Activated CD4-positive, CD25-positive, alpha-beta regulatory T cell treated with anti-CD3 and anti-CD28 coated beads, Interleukin-2, amount 50 U/mL, for 24 hours (primary cell): ENCODE data around the gene ARNT2.
"Not testable (repeated sequence)": the region's sequence is repeated elsewhere in the genome, so short reads cannot be mapped to it uniquely, and the experiment has no call there.

Source experiments
- ATAC-seq, 2 donors: fragments of 150-1000 bp; cut with Tn5 transposase; one replicate each; pipeline ENCODE4 v1.10.0; 2021; ENCODE audit warnings: mild to moderate bottlenecking in 1 of 2, moderate library complexity in 1 of 2

ARNT2 gene

DNA sequence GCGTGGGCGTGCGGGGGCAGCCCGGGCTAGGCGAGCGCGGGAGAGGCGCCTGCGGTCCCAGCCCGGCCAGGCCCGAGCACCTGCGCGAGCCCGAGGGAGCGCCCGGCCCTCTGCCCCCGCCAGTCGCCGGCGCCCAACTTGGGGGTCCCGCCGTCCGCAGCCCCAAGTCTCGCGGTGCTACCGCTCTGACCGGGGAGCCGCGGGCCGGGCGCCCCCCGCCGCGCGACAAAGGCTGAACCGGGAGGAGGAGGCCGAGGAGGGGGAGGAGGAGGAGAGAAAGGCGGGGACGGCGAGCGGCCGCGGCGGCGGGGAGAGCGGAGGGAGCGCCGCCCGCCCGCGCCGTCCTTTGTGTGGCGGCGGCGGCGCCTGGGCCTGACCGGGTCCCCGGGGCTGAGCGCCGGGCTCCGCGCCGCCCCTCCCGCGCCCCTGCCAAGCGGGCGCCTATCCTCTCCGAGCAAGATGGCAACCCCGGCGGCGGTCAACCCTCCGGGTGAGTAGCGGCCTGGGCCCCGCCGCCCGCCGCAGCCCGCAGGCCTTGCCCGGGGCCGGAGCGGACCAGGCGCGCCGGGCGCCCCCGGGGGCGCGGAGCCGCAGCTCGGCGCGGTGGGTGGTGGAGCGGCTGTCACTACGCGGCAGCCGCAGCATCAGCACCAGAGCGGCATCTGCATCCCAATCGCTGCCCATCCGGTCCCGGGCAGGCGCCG is at the start of gene ARNT2:
TSS of gene ARNT2 (plus strand) at position 326 of the 704 bp plus-strand sequence. CDS start at position 460, 134 bp downstream.
- no peak for ATAC-seq

DNA sequence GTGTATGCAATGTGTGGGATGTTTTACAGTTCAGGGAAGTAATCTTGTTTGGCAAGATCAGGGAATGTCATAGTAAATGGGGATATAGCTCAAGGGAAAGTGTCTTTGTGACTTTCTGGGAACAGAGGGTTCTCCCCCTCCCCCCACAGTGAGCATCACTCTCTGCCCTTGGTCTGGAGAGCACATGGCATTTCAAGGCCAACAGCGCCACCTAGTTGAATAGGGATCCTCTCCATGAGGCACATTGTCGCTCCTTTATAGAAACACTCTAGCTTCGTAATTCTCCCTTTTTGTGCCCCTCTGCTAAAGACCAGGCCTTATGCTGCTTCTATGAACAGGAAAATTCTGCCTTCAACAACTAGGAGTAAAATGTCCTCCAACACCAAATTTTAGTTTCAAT is 37.1 kb upstream of the ARNT2 start:
- no peak for ATAC-seq

DNA sequence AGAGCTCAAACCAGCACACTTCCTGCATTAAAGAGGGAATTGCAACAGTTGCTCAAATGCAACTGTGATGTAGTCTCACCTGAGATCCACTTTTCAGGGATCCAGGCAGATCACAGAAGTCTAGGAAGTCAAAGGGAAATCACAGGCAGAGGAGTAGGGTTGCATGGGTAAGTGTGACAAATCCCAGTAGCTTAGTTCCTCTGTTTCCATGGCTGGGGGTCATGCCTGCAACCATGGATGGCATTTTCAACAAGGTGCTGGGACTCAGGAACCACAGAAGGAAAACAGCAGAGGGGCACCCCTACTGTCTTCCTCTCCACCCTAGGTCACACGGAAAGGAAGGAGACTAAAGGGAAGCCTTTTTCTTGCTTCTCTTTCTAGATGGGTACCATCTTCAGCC is 36.5 kb upstream of the ARNT2 start:
- ATAC-seq = no peak

DNA sequence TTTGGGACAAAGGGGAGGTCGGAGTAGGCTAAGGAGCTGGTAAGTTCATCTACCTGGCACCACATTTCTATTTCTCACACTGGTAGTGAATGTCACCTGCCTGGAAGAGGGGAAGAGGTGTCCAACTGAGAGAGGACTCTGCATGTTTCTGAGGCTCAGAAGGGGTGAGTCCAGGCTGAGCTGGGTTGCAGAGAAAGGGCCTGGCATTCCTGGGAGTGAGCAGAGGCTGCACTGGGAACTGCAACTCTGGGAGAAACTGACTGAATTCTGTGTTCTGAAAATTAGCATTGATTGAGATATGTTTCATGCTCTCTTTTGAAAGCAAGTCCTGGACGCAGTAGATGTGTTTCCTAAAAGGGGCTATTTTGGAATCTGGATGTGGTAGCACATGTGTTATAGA is 32.3 kb upstream of the ARNT2 start:
- no peak for ATAC-seq

DNA sequence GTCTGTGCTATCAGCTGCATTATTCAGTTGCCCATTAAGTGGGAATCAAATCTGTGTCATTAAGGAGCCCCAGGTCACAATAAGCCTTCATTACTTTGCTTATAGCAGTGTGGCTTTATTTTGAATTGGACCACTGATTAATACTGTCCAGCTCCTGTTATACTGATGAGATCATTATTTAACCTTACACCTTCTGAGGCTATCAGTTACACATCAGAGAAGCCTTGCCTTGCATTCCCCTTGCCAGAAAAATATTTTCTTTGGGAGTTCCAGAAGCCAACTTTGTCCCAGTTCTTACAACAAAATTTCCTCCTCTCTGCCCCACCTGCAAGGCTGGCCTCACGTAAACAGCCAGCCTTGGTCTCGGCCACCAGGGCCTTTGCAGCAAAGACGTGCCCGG is 29.7 kb upstream of the ARNT2 start:
- no peak for ATAC-seq

DNA sequence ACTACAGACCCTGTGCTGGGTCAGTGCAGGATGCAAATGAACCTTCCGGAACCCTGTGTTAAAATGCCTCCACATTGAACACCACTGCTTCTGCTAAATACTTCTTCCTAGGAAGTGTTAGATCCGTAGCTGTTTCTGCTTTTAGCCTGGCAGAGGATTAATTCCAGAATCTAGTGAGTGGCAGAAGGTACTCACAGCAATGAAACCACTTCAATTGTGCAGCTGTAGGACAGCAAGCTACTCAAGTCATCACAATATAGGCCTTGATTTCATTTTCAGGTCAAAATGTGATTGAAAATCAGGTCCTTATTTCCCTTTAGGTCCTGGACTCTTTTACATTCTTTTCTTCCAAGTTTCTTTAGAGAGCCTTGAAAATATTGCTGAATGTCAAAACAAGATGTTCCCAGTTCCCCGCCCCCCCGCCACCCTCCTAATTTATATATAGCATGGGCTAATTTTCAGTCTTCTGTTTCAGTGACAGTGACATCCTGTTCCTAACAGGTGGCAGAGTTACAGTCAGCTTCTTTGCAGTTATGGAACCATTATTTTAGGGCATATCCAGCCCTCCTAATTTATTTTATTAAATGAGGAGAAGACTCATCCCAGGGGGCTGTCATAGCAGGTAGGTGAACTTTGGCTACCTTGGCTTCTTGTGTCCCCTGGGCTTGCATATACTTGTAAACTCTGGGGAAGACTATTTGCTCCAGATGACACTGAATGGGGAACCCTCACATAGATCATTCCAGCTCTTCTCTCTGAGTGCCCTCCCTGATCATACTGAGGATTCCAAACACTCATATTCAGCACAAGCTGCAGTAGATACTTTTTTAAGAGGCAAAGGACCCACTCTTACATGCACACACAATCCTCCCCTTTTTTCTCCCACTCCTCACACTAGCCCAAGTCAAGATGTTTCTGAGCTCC is 28.0 kb upstream of the ARNT2 start:
- ATAC-seq = no peak

DNA sequence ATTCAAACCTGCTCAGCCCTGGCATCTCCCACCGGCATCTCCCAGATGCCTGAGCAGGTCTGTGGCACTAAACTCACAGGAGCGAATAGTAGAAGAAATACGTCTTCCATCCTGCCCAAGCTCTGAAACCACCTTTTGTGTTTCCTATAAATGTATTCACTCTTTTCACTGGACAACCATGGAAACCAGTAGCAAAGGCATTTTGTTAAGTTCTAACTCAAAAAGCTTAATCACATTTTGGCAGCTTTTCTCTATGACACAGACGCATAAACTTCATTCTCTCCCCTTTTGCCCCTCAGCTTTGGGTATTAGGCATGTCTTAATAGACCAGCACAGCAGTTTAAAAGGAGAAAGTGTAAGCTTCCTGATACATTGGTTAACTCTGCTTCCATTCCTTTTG is 24.5 kb upstream of the ARNT2 start:
- no peak for ATAC-seq

DNA sequence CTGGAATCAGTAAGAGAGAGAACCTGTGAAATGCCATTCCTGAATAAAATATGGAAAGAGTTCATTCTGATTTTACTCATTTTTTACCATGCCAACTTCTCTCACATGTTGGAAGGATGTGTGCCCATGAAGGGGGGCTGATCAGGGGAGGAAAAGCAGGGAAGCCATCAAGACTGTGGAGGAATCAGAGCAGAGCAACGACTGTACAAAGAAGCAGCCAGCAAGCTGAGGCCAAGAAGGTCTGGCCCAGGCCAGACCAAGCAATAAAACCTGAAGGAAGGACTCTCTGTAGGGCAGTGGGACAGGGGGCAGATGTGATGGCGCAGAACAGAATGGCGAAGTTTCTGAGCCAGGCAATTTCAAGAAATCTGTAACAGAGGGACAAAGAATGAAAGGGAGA is 24.0 kb upstream of the ARNT2 start:
- no peak for ATAC-seq

DNA sequence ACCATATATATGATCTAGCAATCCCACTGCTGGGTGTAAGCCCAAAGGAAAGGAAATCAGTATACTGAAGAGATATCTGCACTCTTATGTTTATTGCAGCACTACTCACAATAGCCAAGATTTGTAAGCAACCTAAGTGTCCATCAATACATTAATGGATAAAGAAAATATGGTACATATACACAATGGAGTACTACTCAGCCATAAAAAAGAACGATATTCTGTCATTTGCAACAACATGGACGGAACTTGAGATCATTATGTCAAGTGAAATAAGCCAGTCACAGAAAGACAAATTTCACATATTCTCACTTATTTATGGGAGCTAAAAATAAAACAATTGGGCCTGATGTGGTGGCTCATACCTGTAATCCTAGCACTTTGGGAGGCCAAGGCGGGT is 21.9 kb upstream of the ARNT2 start:
- ATAC-seq = no peak

DNA sequence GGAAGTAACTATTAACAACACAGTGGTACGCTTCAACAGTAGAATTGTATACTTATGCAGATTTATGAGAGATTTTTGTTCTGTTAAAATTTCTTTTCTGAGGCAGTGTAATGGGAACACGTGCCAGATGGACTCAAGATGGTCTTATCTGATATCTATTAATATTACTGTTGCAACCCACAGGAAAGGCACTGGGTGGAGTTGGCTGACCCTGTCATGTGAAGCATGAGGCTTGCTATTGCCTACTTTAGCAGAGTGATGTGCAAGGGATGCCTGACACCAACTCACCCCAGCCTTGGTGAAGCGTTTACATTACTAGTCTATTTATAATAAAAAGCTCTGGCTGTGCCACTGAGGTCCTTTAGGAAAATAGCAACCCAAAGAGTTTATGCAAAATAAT is 19.8 kb upstream of the ARNT2 start:
- ATAC-seq = no peak

DNA sequence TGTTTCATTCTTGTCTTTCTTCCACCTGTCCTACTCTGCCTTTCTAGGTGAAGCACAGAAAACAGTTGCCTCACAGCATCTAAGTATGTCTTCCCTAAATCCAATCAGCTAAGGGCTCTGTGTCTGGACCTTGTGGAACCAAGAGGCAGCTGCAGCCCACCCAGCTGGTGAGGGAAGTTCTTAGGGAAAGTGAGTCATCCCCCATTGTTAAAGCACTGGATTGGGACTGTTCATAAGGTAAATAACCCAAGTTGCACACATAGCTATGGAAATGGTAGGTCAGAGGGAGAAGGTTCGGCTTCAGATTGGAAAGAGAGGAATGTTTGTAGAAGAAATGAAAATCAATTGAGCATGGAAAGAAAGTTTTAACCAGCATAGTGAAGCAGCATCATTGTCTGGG is 18.0 kb upstream of the ARNT2 start:
- ATAC-seq = no peak

DNA sequence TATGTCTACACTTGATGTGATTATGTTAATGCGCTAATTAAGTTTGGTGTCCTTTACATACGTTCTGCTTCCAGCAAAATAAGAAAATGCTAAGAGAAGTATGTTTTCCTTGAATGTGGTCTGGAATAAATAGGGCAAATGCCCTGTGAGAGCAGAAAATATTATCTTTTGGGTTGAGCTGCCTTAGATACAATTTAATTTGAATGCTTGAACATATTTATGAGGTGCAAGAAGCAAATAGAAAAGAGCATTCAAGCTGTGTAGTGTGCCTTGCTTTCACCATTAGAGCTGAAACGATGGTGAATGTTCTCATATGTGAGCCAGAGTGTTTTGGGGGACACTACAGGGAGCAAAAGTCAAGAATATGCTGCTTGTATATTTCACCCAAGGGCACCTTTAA is 15.9 kb upstream of the ARNT2 start:
- ATAC-seq = no peak

DNA sequence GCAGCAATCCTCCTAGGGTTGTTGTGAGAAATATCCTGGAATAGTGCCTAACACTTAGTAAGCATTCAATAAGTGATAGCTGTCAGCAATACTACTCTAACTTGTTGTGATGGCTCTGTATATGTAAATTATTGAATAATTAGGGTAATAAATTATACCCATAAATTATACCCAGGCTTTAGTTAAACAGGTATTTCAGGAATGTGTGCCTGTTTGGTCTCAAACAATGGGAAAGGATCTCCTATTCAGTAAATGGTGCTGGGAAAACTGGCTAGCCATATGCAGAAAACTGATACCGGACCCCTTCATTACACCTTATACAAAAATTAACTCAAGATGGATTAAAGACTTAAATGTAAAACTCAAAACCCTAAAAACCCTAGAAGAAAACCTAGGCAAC is 14.8 kb upstream of the ARNT2 start:
- no peak for ATAC-seq

DNA sequence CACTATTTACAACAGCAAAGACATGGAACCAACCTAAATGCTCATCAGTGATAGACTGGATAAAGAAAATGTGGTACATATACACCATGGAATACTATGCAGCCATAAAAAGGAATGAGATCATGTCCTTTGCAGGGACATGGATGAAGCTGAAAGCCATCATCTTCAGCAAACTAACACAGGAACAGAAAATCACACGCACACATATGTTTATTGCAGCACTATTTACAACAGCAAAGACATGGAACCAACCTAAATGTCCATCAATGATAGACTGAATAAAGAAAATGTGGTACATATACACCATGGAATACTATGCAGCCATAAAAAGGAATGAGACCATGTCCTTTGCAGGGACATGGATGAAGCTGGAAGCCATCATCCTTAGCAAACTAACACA is 13.2 kb upstream of the ARNT2 start:
- not testable (repeated sequence) for ATAC-seq

DNA sequence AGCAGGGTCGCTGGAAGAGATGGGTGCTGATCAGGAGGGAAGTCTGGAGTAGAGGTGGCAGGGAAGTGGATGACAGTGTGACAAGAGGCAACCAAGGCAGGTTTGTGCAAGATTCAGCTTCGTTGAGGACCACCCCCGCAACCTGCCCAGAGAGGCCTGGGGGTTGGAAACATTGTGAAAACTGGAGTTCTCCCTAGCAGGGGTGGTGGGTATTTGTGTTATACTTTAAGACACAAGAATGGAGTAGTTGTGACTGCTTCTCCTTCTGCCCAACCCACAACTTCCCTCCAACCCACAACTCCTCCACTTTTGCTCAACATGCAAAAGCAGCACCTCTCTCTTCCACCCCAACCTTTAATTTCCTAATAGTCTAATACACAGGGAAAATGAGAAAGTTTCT is 8.6 kb upstream of the ARNT2 start:
- no peak for ATAC-seq

DNA sequence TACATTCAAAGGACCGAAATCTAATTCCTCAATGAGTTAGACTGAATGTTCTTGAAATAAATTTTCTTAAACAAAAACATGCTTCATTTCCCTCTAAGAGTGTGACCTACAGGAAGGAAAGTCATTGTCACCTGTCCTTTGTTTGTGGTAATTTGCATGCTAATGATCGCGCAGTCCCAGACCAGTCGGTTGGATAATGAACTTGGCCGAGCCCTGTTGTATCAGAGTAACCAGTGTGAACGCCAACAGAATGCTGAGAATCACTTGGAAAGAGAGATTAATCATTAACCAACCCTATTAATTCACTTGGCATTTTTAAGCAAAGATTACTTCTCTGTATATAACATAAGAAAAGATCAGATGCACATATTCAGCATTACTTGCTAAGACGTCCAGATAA is 8.1 kb upstream of the ARNT2 start:
- no peak for ATAC-seq

DNA sequence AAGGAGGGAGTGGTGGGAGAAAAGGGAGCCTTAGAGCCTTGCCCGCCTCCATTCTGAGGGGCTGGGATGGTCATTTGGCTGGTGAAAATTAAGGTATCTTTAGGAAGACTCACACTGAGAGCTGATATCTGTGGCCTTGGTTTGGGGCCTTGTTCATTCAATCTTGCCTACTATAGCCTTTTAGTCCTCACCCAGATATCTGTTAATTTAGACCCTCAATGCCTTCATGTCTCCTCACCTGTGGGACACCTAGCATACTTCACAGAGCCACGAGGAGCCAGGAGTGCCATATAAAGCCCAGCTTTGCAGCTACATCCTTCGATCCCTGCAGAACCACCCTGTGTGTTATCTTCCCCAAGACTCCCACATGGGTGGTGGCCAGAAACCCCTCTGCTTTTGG is 4.7 kb upstream of the ARNT2 start:
- ATAC-seq = no peak

DNA sequence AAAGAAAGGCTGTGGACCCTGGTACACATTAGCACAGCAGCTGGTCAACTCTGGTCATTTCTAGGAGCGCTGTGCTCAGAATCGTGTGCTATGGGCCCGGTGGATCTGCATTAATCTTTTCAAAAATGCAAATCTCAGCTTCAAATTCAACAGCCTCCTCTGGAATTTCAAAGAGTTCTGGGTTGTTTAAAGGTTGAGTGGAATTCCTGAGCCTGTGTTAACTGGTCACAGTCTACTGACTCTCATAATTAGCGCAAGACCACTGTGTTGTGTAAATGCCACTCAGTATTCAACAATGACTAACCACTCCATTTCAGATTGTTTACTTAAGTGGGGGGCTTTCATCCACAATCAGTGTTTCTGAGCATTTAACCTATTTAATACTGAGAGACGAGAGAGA is 2.7 kb upstream of the ARNT2 start:
- ATAC-seq = no peak

DNA sequence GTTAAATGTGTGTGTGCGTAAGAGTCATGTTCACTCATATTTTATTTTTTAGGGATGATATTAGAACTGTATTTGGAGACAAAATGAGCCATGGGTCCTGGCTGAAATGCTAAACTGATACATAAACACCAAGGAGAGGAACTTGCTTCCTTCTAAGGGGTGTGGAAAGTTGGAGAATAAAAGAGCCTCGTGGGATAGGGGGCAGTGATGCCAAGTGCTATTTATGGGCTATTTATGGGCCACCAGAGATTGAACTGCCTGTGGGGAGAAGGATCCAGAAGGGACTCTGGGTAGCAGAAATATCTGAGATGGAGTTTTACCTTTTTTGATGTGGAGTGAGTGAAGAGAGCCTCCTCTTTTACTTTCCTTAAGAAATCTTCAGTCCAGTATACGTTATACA is 1.8 kb upstream of the ARNT2 start:
- ATAC-seq = no peak

DNA sequence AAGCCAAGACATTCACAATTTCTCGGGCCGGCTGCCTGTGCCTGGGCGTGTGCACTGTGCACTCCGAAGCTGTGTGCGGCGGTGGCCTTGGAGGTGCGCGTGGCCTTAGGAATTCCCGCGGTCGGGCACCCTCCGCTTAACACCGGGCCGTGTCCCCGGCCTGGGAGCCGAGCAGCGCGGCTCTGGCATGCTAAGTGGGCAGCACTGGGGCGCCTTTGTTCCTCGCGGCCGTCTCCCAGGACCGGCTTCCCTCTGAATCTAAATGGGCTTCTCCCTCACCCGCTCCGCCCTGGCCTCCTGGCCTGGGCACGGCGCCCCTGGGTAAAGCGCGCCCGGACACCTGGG is 498 bp upstream of the ARNT2 start:
- no peak for ATAC-seq

DNA sequence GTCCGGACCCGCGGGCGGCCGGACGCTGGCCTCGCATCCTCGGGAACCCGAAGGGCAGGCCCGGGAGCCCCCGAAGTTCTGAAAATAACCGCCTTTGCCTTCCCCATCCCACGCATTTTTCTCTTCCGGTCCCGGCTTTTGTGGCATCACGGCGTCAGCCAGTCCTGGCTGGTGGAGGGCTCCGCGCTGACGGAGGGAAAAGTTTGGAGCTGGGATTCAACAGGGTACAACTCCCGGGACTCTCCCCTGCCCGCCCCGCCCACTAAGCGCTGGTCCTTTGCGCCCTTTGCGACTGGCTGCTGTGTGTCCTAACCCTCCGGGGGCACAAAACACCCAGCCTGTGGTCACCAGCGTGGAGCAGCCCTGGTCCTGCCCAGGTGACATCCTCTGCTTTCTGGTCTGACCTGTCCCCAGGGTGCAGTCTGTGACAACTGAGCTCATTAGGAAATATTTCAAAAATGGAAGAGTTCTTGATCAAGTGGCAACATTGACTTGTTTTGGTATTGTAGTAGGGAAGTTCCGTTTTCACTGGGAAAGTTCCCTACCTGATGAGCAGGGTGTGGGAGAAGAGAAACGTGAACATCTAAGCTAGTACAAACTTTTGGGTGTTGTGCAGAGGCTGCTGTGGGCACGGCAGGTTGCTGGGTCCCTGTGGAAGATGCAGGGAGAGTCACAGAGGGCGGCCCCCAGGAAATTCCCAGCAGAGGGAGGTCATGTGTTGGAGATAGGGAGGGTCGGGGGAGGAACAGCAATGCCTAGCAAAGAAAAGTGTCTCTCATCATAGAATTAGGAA is 775 bp downstream of the ARNT2 start:
- ATAC-seq = no peak

DNA sequence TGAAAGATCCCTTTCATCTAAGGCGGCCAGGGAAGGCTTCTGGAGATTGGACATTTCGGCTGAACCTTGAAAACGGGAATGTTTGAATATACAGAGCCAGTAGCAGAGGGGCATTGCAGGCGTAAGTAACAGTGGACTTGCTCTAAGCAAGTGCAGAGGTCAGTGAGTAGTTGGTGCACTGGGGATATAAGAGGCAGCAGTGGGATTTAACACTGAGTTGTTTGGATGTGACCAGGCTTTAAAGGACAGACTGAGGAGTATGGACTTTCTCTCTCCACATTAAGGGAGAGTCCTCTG is 1.3 kb downstream of the ARNT2 start:
- no peak for ATAC-seq

DNA sequence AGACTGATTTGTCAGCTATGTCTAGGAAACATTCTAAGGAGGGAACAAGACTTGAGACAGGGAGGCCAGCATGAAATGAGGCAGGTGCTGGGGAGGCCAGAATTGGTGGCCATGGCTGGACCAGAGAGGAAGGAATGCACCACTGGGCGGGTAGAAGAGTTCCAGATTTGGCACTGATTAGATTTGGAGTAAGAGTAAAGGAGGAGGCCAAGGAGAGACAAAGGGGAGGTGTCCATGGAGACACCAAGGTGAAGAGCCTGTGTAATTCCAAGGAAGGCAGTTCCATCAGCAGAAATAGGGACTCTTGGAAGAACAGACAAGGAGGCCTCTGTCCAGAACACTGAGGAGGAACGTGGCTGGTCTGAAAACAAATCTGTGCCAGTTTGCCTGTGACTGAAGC is 1.8 kb downstream of the ARNT2 start:
- no peak for ATAC-seq

DNA sequence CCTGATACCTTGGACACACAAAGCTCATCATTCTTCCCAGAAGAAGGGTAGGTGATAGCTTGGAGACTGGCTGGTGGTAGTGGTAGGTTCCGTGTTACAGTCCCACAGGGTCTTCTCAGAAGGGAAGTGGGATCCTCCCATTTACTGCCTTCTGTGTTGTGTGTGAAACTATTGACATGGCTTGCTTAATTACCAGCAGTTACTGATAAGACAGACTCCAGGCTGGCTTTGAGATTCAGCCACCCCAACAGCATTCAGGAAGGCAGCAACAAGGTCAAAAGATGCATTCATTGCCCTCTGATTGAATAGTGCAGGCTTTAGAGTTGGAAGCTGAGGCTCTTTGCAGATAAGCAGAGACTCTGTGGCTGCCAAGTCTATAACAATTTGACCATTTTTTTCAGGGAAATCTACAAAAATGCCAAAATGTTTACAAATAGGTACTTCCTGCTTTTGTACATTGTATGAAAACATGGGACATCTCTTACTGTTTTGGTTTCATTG is 7.7 kb downstream of the ARNT2 start:
- ATAC-seq = no peak
